NCI-H1105 treated with DMSO at 0.1 percent for 48 hours (cell line): Measurements from ENCODE around the gene CLEC16A.

ENCODE experiments used
- DNase-seq: peaks from one replicate; lab custom pipeline; 2025; lab: John Stamatoyannopoulos, UW

CLEC16A gene

GRCh38 chr16:11141409-11142260 is 197.3 kb downstream of the CLEC16A start:
- no peak for DNase-seq

- DNase-seq, result no peak
Observed at GRCh38 chr16:11142261-11142630, 197.9 kb downstream of the CLEC16A start.

GRCh38 chr16:11142951-11143350 is 198.6 kb downstream of the CLEC16A start:
- no peak for DNase-seq

GRCh38 chr16:11143372-11144035 is 199.1 kb downstream of the CLEC16A start:
- no peak for DNase-seq

GRCh38 chr16:11144122-11144521 is 199.8 kb downstream of the CLEC16A start:
- no peak for DNase-seq

GRCh38 chr16:11145173-11145818 is 200.9 kb downstream of the CLEC16A start:
- DNase-seq, result no peak

- DNase-seq, result no peak
Observed at GRCh38 chr16:11145819-11146211, 201.5 kb downstream of the CLEC16A start.

- no peak for DNase-seq
Observed at GRCh38 chr16:11147033-11147753, 202.8 kb downstream of the CLEC16A start.

GRCh38 chr16:11147754-11148444 is 203.5 kb downstream of the CLEC16A start:
- DNase-seq, result no peak

- DNase-seq, result no peak
Observed at GRCh38 chr16:11149011-11149616, 204.8 kb downstream of the CLEC16A start.

GRCh38 chr16:11150190-11150589 is 205.8 kb downstream of the CLEC16A start:
- DNase-seq, result no peak

- peak; percentile 20 for DNase-seq
Observed at GRCh38 chr16:11151156-11151884, 207.0 kb downstream of the CLEC16A start.

- peak; percentile 85 for DNase-seq
Observed at GRCh38 chr16:11151885-11152629, 207.7 kb downstream of the CLEC16A start.

- DNase-seq, result no peak
Observed at GRCh38 chr16:11152677-11153331, 208.4 kb downstream of the CLEC16A start.

- no peak for DNase-seq
Observed at GRCh38 chr16:11155284-11155806, 211.0 kb downstream of the CLEC16A start.

GRCh38 chr16:11156401-11156800 is 212.0 kb downstream of the CLEC16A start:
- DNase-seq, result no peak

- DNase-seq, result no peak
Observed at GRCh38 chr16:11157143-11157542, 212.8 kb downstream of the CLEC16A start.

GRCh38 chr16:11158018-11158417 is 213.7 kb downstream of the CLEC16A start:
- DNase-seq, result no peak

- DNase-seq, result no peak
Observed at GRCh38 chr16:11159282-11159681, 214.9 kb downstream of the CLEC16A start.
